ENCODE data around the gene FXR2. TPM values are rescaled to one million over a fixed set of nuclear protein-coding genes. Genes with fewer than 3 reads are reported as not detected.
"Not testable (repeated sequence)": the region's sequence is repeated elsewhere in the genome, so short reads cannot be mapped to it uniquely, and the experiment has no call there.

Gene FXR2
- 51.9 TPM for total RNA-seq

- DNase-seq = peak; percentile 99
Observed at GRCh38 chr17:7614425-7615264, at the start of gene FXR2. FXR2 (minus strand) TSS chr17:7614897; CDS start chr17:7614532, 365 bp downstream.

DNA sequence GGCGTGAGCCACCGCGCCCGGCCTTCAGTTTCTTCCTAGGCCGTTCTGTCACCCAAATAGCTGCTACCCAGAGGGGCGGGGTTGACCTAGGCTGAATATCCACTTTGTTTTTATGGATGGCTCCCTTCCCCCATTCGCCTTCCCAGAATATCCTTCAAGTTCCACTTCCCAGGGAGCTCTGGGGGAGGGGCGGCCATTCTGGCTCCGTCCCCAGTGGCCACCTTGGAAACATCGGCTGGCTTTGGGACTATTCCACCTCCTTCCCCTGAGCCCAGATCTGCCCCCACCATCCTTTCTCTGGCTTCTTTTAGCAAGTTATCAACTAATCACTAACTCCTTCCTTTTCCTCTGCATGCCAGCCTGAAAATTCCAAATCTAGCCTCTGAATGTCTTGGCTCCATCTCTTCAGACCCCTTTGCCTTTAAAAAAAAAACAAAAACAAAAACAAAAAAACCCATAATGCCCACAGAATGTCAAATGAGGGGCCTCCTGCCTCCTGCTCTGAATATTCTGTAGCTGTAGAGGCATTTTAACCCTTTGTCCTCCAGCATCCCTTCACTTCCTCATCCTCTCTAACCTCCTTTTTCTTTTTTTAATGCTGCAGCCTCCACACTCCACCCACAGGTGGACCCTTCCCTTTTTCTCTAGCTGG lies 42.4 kb upstream of the FXR2 start:
- DNase-seq = no peak

DNA sequence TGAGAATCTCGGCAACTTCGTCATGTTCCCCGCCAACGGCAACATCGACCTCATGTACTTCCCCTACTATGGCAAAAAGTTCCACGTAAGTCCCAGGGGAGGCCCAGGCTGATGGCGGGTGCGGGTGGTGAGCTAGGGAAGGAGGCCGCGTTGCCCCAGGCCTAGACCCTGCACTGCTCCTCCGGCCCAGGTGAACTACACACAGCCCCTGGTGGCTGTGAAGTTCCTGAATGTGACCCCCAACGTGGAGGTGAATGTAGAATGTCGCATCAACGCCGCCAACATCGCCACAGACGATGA lies 40.8 kb upstream of the FXR2 start:
- DNase-seq = no peak

GRCh38 chr17:7654832-7655540 lies 40.3 kb upstream of the FXR2 start:
- DNase-seq = no peak

GRCh38 chr17:7652388-7653356 lies 38.0 kb upstream of the FXR2 start:
- DNase-seq = no peak

DNA sequence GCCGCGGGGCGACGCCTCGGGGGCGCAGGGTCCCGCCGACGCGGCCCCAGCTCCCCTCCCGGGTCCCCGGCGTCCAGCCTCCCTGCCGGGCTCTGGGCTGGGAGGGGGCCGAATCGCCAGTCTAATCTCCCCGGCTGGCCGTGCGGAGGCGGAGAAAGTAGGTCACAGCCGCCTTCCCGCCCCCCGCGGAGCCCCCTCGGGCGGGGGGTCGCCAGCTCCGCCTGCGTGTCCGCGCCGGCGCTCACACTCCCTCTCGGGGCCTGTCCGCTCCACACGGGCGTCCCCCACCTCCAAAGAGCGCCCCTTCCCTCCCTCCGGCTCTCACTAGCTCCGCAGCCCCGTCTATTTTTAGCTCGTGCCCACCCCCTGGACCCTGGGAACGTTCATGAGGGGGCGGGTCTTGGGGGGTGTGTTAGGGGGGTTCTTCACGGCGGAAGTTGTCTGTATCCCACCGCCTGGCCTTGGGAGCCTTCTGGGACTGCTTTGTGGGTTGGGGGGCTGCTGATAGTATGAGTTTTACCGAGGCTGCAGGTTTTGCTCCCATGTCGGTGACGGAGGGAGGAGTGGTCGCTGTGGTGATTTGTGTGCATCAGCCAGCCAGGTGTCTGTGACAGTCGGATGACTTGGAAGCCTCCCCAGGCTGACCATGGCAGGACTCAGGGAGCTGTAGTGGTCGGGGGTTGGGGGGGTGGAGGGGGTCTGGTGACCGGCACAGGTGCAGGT lies 37.1 kb upstream of the FXR2 start:
- DNase-seq = no peak

GRCh38 chr17:7651097-7651664 lies 36.5 kb upstream of the FXR2 start:
- no peak for DNase-seq

- DNase-seq = peak; percentile 47
Observed at GRCh38 chr17:7650509-7651096, 35.9 kb upstream of the FXR2 start, which contains the start of gene ATP1B2. ATP1B2 (plus strand) TSS chr17:7650926; CDS start chr17:7651519, 593 bp downstream.

DNA sequence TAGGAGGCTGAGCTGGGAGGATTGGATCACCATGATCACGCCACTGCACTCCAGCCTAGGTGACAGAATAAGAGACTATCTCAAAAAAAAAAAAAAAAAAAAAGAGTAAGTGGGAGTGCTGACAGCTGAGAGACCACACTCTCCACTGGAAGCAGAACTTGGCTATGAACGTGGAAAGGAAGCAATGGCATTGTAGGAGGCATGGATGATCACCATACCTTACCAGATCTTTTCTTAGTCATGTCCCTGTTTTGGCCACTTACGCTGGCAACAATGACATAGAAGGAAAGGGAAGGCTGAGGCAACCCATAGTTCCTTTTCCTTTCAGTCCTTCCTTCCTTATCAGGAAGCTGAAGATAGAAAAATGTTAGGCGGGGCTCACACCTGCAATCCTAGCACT lies 32.3 kb upstream of the FXR2 start:
- DNase-seq = no peak

DNA sequence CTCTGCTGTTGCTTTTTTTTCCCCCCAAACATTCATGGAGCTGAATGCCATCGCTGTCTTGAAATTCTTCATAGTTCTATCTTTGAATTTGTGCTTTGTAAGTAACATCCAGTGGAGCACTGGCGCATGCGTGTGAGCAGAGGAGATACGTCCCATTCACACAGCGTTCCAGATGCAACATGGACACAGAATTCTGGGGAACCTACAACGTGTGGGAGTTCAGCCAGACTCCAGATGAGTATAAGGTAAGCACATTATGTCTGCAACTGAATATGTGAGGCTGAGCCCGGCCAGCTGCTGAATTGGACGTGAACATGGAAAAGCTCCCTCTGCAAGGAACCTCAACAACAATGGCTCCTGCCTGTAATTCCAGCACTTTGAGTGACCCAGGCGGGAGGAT lies 31.8 kb upstream of the FXR2 start:
- DNase-seq = no peak

DNA sequence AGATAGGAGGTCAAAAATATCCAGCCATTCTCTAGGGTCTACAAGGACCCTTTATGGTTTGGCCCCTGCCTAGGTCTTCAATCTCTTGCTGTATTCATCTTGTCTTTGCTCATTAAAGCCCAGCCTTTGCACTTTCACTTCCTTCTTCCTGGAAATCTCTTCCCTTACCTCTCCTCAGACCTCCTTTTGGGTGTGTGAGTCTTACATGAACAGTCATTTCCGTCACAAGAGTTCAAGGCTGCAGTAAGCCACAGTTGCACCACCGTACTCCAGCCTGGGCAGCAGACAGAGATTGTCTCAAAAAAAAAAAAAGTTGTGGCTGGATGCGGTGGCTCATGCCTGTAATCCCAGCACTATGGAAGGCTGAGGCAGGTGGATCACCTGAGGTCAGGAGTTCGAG lies 30.1 kb upstream of the FXR2 start:
- no peak for DNase-seq

GRCh38 chr17:7641635-7642034 lies 26.9 kb upstream of the FXR2 start:
- not testable (repeated sequence) for DNase-seq

GRCh38 chr17:7640783-7641182 lies 26.1 kb upstream of the FXR2 start:
- no peak for DNase-seq

- no peak for DNase-seq
Observed at GRCh38 chr17:7636163-7636562, 21.5 kb upstream of the FXR2 start.

GRCh38 chr17:7634384-7634783 lies 19.7 kb upstream of the FXR2 start:
- DNase-seq = no peak

GRCh38 chr17:7633093-7633492 lies 18.4 kb upstream of the FXR2 start:
- DNase-seq = no peak

DNA sequence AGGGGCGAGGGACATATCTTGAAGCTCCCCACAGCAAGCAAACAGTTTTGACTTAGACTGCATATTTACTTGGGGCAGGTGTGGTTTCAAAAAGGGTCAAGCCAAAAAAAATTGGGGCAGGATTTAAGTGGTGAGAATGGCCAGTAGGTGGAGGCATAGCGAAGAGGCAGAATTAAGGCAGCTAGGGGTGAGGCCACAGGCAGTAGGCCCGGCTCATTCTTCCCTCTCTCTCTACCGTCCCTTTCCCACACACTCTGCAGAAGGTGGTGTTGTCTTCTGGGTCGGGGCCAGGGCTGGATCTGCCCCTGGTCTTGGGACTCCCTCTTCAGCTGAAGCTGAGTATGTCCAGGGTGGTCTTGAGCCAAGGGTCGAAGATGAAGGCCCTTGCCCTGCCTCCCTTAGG lies 17.8 kb upstream of the FXR2 start:
- DNase-seq = no peak

GRCh38 chr17:7631398-7632380 lies 17.0 kb upstream of the FXR2 start:
- DNase-seq = no peak

DNA sequence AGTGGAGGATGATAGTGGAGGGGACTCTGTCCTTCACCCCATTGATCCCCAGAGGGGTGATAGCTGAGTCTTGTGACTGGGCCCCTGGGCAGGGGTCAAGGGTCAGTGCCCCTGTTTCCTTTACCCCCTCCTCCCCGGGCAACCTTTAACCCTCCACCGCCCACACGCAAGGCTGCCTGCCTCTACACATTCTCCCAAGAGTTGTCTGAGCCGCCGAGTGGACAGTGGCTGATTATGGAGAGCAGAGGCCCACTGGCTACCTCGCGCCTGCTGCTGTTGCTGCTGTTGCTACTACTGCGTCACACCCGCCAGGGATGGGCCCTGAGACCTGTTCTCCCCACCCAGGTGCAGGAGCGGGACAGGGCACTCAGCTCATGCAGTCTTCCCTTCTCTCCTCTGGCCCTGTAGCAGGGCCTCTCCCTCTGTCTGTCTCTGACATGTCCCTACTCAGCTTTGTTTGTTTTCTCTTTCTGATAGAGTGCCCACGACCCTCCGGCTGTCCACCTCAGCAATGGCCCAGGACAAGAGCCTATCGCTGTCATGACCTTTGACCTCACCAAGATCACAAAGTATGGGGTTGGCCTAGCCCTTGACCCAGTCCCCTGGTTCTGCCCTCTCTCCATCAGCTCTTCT lies 15.4 kb upstream of the FXR2 start, which contains the start of gene SHBG:
SHBG (plus strand) TSS at position 197 of the 633 bp plus-strand sequence; CDS start at position 235, 38 bp downstream.
- DNase-seq = no peak

All from occipital lobe (tissue), 2 donors.